Panc1 (cell line): Measurements from ENCODE around the gene OGDH.

Source experiments
- CTCF ChIP-seq: fragments of 450-650 bp; IDR thresholded peaks from 2 replicates; pipeline ENCODE4 v1.5.1; 2017; ENCODE audit warnings: mild to moderate bottlenecking
- POLR2AphosphoS5 ChIP-seq: IDR thresholded peaks from 2 replicates; pipeline ENCODE4 v1.6.1; 2012; ENCODE audit warnings: mild to moderate bottlenecking, low read depth, low read length, moderate library complexity
- SIN3A ChIP-seq: IDR thresholded peaks from 2 replicates; pipeline ENCODE4 v1.6.1; 2012; ENCODE audit warnings: low read depth, mild to moderate bottlenecking, low read length, moderate library complexity, borderline replicate concordance; ENCODE audit not compliant: insufficient read depth
- TCF7L2 ChIP-seq: IDR thresholded peaks from 2 replicates; pipeline ENCODE4 v1.6.1; 2011; ENCODE audit warnings: mild to moderate bottlenecking, low read depth, low read length, inconsistent platforms
- TF ChIP-seq, protein P1 (sequence below), 2 experiments: IDR thresholded peaks; 2 replicates each; pipeline ENCODE4 v1.6.1; 2011 to 2012; ENCODE audit warnings: low read depth in 2 of 2, control low read depth in 1 of 2, low read length in 1 of 2, mild to moderate bottlenecking in 1 of 2, moderate library complexity in 1 of 2; ENCODE audit not compliant: insufficient read depth in 1 of 2

GRCh38 chr7:44743750-44744149, 137.3 kb downstream of the OGDH start:
- TF ChIP-seq CTCF, result no peak
- TF ChIP-seq POLR2AphosphoS5, result no peak
- TF ChIP-seq, protein P1, sequence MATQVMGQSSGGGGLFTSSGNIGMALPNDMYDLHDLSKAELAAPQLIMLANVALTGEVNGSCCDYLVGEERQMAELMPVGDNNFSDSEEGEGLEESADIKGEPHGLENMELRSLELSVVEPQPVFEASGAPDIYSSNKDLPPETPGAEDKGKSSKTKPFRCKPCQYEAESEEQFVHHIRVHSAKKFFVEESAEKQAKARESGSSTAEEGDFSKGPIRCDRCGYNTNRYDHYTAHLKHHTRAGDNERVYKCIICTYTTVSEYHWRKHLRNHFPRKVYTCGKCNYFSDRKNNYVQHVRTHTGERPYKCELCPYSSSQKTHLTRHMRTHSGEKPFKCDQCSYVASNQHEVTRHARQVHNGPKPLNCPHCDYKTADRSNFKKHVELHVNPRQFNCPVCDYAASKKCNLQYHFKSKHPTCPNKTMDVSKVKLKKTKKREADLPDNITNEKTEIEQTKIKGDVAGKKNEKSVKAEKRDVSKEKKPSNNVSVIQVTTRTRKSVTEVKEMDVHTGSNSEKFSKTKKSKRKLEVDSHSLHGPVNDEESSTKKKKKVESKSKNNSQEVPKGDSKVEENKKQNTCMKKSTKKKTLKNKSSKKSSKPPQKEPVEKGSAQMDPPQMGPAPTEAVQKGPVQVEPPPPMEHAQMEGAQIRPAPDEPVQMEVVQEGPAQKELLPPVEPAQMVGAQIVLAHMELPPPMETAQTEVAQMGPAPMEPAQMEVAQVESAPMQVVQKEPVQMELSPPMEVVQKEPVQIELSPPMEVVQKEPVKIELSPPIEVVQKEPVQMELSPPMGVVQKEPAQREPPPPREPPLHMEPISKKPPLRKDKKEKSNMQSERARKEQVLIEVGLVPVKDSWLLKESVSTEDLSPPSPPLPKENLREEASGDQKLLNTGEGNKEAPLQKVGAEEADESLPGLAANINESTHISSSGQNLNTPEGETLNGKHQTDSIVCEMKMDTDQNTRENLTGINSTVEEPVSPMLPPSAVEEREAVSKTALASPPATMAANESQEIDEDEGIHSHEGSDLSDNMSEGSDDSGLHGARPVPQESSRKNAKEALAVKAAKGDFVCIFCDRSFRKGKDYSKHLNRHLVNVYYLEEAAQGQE (IDR thresholded peaks at IDR 0.05; ENCODE audit: insufficient read depth in 1 of 2, low read depth in 2 of 2, low read length in 1 of 2), result no peak
- no peak for TF ChIP-seq SIN3A
- no peak for TF ChIP-seq TCF7L2
